Measurements from ENCODE around the gene SPTA1. TPM values are rescaled to one million over a fixed set of nuclear protein-coding genes. Genes with fewer than 3 reads are reported as not detected.

SPTA1 gene
- total RNA-seq, 1 donor from 2014 or later: not detected

- no peak for DNase-seq (ENCODE audit: low read depth)
Observed at GRCh38 chr1:158577561-158577960, 109.0 kb downstream of the SPTA1 start.

GRCh38 chr1:158572226-158572625, 114.3 kb downstream of the SPTA1 start:
- DNase-seq (ENCODE audit: low read depth): no peak

- DNase-seq (ENCODE audit: low read depth): no peak
Observed at GRCh38 chr1:158570480-158570879, 116.0 kb downstream of the SPTA1 start, which contains the start of gene OR6P1. TSS of gene OR6P1 (minus strand) at chr1:158570580. CDS start at chr1:158563604, 6,976 bp downstream.

GRCh38 chr1:158564608-158565007, 121.9 kb downstream of the SPTA1 start:
- no peak for DNase-seq (ENCODE audit: low read depth)

GRCh38 chr1:158563853-158564252, 122.7 kb downstream of the SPTA1 start:
- DNase-seq (ENCODE audit: low read depth): no peak

Other genes starting within 250 kb of the SPTA1 start
- not detected in 2 replicates for gene OR10K1, start 224.9 kb downstream of the SPTA1 start, total RNA-seq
- gene OR10R2, start 214.5 kb downstream of the SPTA1 start, total RNA-seq: not detected in 2 replicates
- not detected in 2 replicates for gene OR6Y1, start 132.3 kb downstream of the SPTA1 start, total RNA-seq
- not detected in 2 replicates for gene OR6P1, start 116.1 kb downstream of the SPTA1 start, total RNA-seq
- not detected in 2 replicates for gene OR10X1, start 106.8 kb downstream of the SPTA1 start, total RNA-seq
- not detected in 2 replicates for gene OR10Z1, start 81.4 kb downstream of the SPTA1 start, total RNA-seq
- not detected in 2 replicates for gene OR6K2, start 13.9 kb upstream of the SPTA1 start, total RNA-seq
- gene OR6K3, start 34.0 kb upstream of the SPTA1 start, total RNA-seq: not detected in 2 replicates
- not detected in 2 replicates for gene OR6K6, start 68.0 kb upstream of the SPTA1 start, total RNA-seq
- gene OR6N1, start 85.5 kb upstream of the SPTA1 start, total RNA-seq: not detected in 2 replicates
- not detected in 2 replicates for gene OR6N2, start 94.5 kb upstream of the SPTA1 start, total RNA-seq
- not detected in 2 replicates for gene MNDA, start 144.6 kb upstream of the SPTA1 start, total RNA-seq
- gene PYHIN1, start 244.8 kb upstream of the SPTA1 start, total RNA-seq: not detected in 2 replicates